Activated CD8-positive, alpha-beta T cell treated with anti-CD3 and anti-CD28 coated beads for 36 hours (primary cell): ENCODE measurements around the gene AGBL4. TPM values are rescaled to one million over a fixed set of nuclear protein-coding genes. Genes with fewer than 3 reads are reported as not detected.

Experiments
- ATAC-seq: fragments of 200-7000 bp; cut with Tn5 transposase; one replicate; pipeline ENCODE4 v1.10.0; 2021; ENCODE audit warnings: mild to moderate bottlenecking, moderate library complexity
- CTCF ChIA-PET: fragments of 350-600 bp; sonication (Branson Sonifier 250); formaldehyde crosslinking; loops from one replicate; lab custom pipeline; 2021; ENCODE audit warnings: antibody characterized with exemption; lab: Charles Lee
- POLR2A ChIA-PET: fragments of 350-600 bp; sonication (Branson Sonifier 250); formaldehyde crosslinking; loops from one replicate; lab custom pipeline; 2021; ENCODE audit warnings: antibody characterized with exemption; lab: Charles Lee
- DNase-seq: peaks from one replicate; pipeline ENCODE4 v3.0.0-alpha.2; 2020
- H3K27ac Mint-ChIP-seq: one replicate; pipeline ENCODE4 v1.8.0; 2021; ENCODE audit warnings: mild to moderate bottlenecking, mixed read lengths
- H3K27me3 Mint-ChIP-seq: one replicate; pipeline ENCODE4 v1.8.0; 2021; ENCODE audit warnings: mixed read lengths
- H3K36me3 Mint-ChIP-seq: one replicate; pipeline ENCODE4 v1.8.0; 2021; ENCODE audit warnings: low read depth, mixed read lengths
- H3K4me1 Mint-ChIP-seq: one replicate; pipeline ENCODE4 v1.8.0; 2021; ENCODE audit warnings: low read depth, mixed read lengths
- H3K4me3 Mint-ChIP-seq: one replicate; pipeline ENCODE4 v1.8.0; 2021; ENCODE audit warnings: mild to moderate bottlenecking, moderate library complexity, mixed read lengths
- H3K9me3 Mint-ChIP-seq: one replicate; pipeline ENCODE4 v1.8.0; 2021; ENCODE audit warnings: mixed read lengths
- intact Hi-C: fragments of 100-400 bp; cut with micrococcal nuclease; formaldehyde crosslinking; loops from one replicate; pipeline ENCODE4 v1.10.0; 2022
- total RNA-seq, 2 experiments: library from RNA; stranded (reverse); gene quantifications; one replicate each; pipeline ENCODE4 v1.2.3, GENCODE V29; 2021
- TF ChIP-seq, protein P1 (sequence below): fragments of 200-600 bp; IDR thresholded peaks from one replicate; pipeline ENCODE4 v1.8.0; 2022; ENCODE audit warnings: antibody characterized with exemption, mild to moderate bottlenecking

The AGBL4 gene
- total RNA-seq, 2 experiments from 2014 or later, result 0.14 TPM; not detected in 1

DNA sequence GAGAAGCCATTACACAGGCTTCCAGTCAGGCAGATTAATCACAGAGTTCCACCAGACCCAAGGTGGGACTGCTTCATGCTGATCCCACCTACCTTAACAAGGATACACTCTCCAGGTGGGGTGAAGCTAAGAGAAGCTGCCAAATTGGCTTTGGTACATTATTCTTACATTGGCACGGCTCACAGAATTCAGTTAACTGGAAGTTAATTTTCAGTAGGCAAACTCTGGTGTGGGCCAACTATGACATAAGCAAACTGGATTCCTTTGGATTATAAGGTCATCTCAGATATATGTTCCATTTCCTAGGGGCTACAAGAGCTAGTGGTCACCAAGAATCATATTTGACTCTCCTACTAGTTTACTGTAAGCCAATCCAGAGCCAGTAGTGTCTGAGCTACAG lies 798.3 kb downstream of the AGBL4 start:
- intact Hi-C loops, result no loop called here
- ATAC-seq, result no peak

DNA sequence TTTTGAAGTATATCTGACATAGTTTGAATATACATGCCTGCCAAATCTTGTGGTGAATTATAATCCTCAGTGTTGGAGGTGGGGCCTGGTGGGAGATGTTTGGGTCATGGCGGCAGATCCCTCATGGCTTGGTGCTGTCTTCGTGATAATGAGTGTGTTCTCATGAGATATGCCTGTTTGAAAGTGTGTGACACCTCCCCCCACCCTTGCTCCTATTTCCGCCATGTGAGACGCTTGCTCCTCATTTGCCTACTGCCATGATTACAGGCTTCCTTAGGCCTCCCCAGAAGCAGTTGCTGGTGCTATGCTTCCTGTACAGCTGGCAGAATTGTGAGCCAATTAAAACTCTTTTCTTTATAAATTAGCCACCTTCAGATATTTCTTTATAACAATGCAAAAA lies 810.5 kb downstream of the AGBL4 start:
- no peaks in the 10 kb centered on the region for H3K9me3 Mint-ChIP-seq
- H3K27ac Mint-ChIP-seq, result no peak overlapping the region
- H3K4me1 Mint-ChIP-seq, result no peaks in the 10 kb centered on the region
- ATAC-seq (no peak), DNase-seq (no peak)
- TF ChIP-seq, protein P1, sequence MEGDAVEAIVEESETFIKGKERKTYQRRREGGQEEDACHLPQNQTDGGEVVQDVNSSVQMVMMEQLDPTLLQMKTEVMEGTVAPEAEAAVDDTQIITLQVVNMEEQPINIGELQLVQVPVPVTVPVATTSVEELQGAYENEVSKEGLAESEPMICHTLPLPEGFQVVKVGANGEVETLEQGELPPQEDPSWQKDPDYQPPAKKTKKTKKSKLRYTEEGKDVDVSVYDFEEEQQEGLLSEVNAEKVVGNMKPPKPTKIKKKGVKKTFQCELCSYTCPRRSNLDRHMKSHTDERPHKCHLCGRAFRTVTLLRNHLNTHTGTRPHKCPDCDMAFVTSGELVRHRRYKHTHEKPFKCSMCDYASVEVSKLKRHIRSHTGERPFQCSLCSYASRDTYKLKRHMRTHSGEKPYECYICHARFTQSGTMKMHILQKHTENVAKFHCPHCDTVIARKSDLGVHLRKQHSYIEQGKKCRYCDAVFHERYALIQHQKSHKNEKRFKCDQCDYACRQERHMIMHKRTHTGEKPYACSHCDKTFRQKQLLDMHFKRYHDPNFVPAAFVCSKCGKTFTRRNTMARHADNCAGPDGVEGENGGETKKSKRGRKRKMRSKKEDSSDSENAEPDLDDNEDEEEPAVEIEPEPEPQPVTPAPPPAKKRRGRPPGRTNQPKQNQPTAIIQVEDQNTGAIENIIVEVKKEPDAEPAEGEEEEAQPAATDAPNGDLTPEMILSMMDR, result no peak
- intact Hi-C loops, result no loop called here
- ChIA-PET POLR2A (no interaction called here), CTCF (no interaction called here)
- no peaks in the 10 kb centered on the region for H3K36me3 Mint-ChIP-seq
- H3K27me3 Mint-ChIP-seq, result peaks cover 3% of the 10 kb centered on the region
- H3K4me3 Mint-ChIP-seq, result no peak overlapping the region

More for the DNA sequence above, 798.3 kb downstream of the AGBL4 start:
- CTCF ChIA-PET, result no interaction called here
- DNase-seq, result no peak
- Mint-ChIP-seq H3K9me3 (no peaks in the 10 kb centered on the region), H3K27me3 (no peaks in the 10 kb centered on the region), H3K4me3 (no peak overlapping the region), H3K36me3 (no peaks in the 10 kb centered on the region), H3K4me1 (no peaks in the 10 kb centered on the region), H3K27ac (no peak overlapping the region)
- POLR2A ChIA-PET, result no interaction called here
- TF ChIP-seq, protein P1, result no peak

DNA sequence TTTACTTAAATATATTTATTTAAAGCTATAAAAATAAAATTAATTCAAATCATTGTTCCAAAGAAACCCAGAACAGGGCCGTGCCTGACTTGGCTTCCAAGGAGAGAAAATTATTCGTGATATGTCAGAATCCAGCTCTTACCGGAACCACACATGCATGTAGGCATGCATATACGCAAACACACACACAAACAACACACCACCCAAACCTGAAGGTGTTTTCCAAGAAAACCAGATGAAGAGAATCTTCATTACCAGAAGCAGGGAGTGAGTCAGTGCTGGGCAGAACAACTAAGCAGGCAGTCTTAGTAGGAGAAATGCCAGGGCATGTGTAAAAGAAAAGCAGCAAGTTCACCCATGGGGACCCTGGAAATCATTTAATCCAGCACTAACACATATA lies 815.0 kb downstream of the AGBL4 start:
- TF ChIP-seq, protein P1, result no peak

DNA sequence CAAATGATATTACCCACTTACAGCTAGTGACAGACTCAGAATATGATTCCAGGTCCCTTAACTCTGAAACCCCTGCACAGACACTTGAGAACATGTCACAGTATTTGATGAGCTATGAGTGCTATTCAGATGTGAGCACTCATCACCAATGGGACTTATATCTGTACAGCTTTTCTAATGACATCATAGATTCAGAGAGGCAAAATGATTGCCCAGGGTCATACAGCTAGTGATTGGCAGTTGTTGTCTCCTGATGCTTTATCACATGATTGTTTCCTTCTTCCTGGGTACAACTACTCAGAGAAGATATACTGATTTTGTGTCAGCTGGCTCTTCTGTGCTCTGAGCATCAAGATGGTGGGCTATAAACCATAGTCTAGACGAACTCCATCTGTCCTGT lies 819.0 kb downstream of the AGBL4 start:
- H3K9me3 Mint-ChIP-seq, result peaks cover 4% of the 10 kb centered on the region
- ChIA-PET CTCF (no interaction called here), POLR2A (interaction anchor here (1.3 kb wide), 1 partner anchor 37 kb away, joined by 3 read pairs; no protein-coding TSS in a partner anchor)
- no peak for ATAC-seq
- H3K27ac Mint-ChIP-seq, result no peak overlapping the region
- intact Hi-C loops, result no loop called here
- no peak for DNase-seq
- H3K4me1 Mint-ChIP-seq, result no peaks in the 10 kb centered on the region
- no peaks in the 10 kb centered on the region for H3K36me3 Mint-ChIP-seq
- H3K4me3 Mint-ChIP-seq, result no peak overlapping the region
- TF ChIP-seq, protein P1, result no peak
- H3K27me3 Mint-ChIP-seq, result no peaks in the 10 kb centered on the region

More for the DNA sequence above, 815.0 kb downstream of the AGBL4 start:
- Mint-ChIP-seq H3K27ac (no peak overlapping the region), H3K4me3 (no peak overlapping the region), H3K4me1 (no peaks in the 10 kb centered on the region), H3K27me3 (no peaks in the 10 kb centered on the region), H3K36me3 (no peaks in the 10 kb centered on the region), H3K9me3 (no peaks in the 10 kb centered on the region)
- ATAC-seq (no peak), DNase-seq (no peak)
- intact Hi-C loops, result no loop called here
- ChIA-PET CTCF (no interaction called here), POLR2A (no interaction called here)

DNA sequence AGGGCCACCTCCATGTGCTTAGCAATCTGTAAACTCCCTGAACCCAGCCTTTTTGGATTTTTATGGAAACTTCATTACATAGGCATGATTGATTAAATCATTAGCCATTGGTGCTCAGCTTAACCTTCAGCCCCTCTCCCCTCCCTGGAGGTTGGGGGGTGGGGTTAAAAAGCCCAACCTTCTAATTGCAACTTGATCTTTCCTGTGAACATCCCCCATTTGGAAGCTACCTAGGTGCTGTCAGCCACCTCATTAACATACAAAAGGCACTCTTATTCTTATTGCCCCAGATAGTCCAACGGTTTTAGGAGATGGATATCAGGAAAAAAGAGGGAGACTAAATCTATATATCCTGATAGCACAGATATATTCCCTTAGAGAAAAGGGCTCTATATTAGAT lies 823.0 kb downstream of the AGBL4 start:
- H3K27me3 Mint-ChIP-seq, result no peaks in the 10 kb centered on the region
- TF ChIP-seq, protein P1, result no peak
- CTCF ChIA-PET, result no interaction called here

More for the DNA sequence above, 823.0 kb downstream of the AGBL4 start:
- H3K9me3 Mint-ChIP-seq, result peaks cover 4% of the 10 kb centered on the region
- H3K4me3 Mint-ChIP-seq, result no peak overlapping the region
- DNase-seq (no peak), ATAC-seq (no peak)
- POLR2A ChIA-PET, result no interaction called here
- no peaks in the 10 kb centered on the region for H3K36me3 Mint-ChIP-seq
- intact Hi-C loops, result no loop called here
- H3K4me1 Mint-ChIP-seq, result no peaks in the 10 kb centered on the region
- H3K27ac Mint-ChIP-seq, result no peak overlapping the region
